Neural progenitor cell (in vitro differentiated cells): ENCODE measurements around the gene EPHX1.

Source experiments
- CTCF ChIP-seq: fragments of 200-600 bp; sonication (generic); IDR thresholded peaks from 2 replicates; pipeline ENCODE4 v1.5.1; 2017; ENCODE audit warnings: antibody characterized with exemption, mild to moderate bottlenecking
- EZH2 ChIP-seq: fragments of 200-600 bp; sonication (generic); IDR thresholded peaks from 2 replicates; pipeline ENCODE4 v1.6.1; 2017; ENCODE audit warnings: antibody characterized with exemption, mild to moderate bottlenecking, moderate library complexity
- EZH2phosphoT487 ChIP-seq: fragments of 200-600 bp; sonication (generic); IDR thresholded peaks from 2 replicates; pipeline ENCODE4 v1.6.1; 2017; ENCODE audit warnings: antibody characterized with exemption

- TF ChIP-seq CTCF: no peak
- no peak for TF ChIP-seq EZH2
- no peak for TF ChIP-seq EZH2phosphoT487
Measured at GRCh38 chr1:225845097-225845496, 35.2 kb downstream of the EPHX1 start.
